GM10847 (cell line): ENCODE results near the gene DCBLD1.

Experiments used
- POLR2A ChIP-seq: IDR thresholded peaks from 2 replicates; pipeline ENCODE4 v1.6.1; 2011; ENCODE audit not compliant: insufficient read length; ENCODE audit errors: extremely low read depth

The DCBLD1 gene

GRCh38 chr6:117555262-117555849 lies 72.9 kb downstream of the DCBLD1 start:
- no peak for TF ChIP-seq POLR2A

- TF ChIP-seq POLR2A, result no peak
These were observed 73.5 kb downstream of the DCBLD1 start for GRCh38 chr6:117555882-117556498.

GRCh38 chr6:117557951-117558350 lies 75.5 kb downstream of the DCBLD1 start:
- no peak for TF ChIP-seq POLR2A

- TF ChIP-seq POLR2A, result no peak
These were observed 76.3 kb downstream of the DCBLD1 start for GRCh38 chr6:117558818-117559217.

GRCh38 chr6:117559299-117559698 lies 76.8 kb downstream of the DCBLD1 start:
- no peak for TF ChIP-seq POLR2A

GRCh38 chr6:117561128-117561527 lies 78.7 kb downstream of the DCBLD1 start:
- TF ChIP-seq POLR2A, result no peak

- TF ChIP-seq POLR2A, result no peak
These were observed 82.2 kb downstream of the DCBLD1 start for GRCh38 chr6:117564681-117565080.

GRCh38 chr6:117568247-117568646 lies 85.8 kb downstream of the DCBLD1 start:
- no peak for TF ChIP-seq POLR2A

- no peak for TF ChIP-seq POLR2A
These were observed 86.4 kb downstream of the DCBLD1 start for GRCh38 chr6:117568831-117569410.

GRCh38 chr6:117573006-117573680 lies 90.7 kb downstream of the DCBLD1 start:
- TF ChIP-seq POLR2A, result no peak

- no peak for TF ChIP-seq POLR2A
These were observed 91.7 kb downstream of the DCBLD1 start for GRCh38 chr6:117574198-117574597.

GRCh38 chr6:117585647-117586046 lies 103.2 kb downstream of the DCBLD1 start:
- no peak for TF ChIP-seq POLR2A

GRCh38 chr6:117590447-117590846 lies 108.0 kb downstream of the DCBLD1 start:
- no peak for TF ChIP-seq POLR2A

- no peak for TF ChIP-seq POLR2A
These were observed 108.9 kb downstream of the DCBLD1 start for GRCh38 chr6:117591405-117591804.

- TF ChIP-seq POLR2A, result no peak
These were observed 110.7 kb downstream of the DCBLD1 start for GRCh38 chr6:117592983-117593759.
